Ovary (tissue), 3 donors: ENCODE data around the gene KLF12.

ENCODE experiments used
- CTCF ChIP-seq, 3 donors: fragments of 450-650 bp in 2 of 3; fragments of 200-600 bp in 1 of 3; IDR thresholded peaks; one replicate each; pipeline versions ENCODE4 v1.5.1 to v1.8.0; 2016 to 2022; ENCODE audit warnings: antibody characterized with exemption in 3 of 3, mild to moderate bottlenecking in 1 of 3
- EP300 ChIP-seq: sonication (generic); formaldehyde crosslinking; IDR thresholded peaks from one replicate; pipeline ENCODE4 v1.6.1; 2017; ENCODE audit warnings: antibody characterized with exemption
- POLR2A ChIP-seq: fragments of 450-650 bp; IDR thresholded peaks from one replicate; pipeline ENCODE4 v1.6.1; 2017; ENCODE audit warnings: antibody characterized with exemption, mild to moderate bottlenecking, moderate library complexity
- donor health status: DM: no; HTN: no; CAD: no.

DNA sequence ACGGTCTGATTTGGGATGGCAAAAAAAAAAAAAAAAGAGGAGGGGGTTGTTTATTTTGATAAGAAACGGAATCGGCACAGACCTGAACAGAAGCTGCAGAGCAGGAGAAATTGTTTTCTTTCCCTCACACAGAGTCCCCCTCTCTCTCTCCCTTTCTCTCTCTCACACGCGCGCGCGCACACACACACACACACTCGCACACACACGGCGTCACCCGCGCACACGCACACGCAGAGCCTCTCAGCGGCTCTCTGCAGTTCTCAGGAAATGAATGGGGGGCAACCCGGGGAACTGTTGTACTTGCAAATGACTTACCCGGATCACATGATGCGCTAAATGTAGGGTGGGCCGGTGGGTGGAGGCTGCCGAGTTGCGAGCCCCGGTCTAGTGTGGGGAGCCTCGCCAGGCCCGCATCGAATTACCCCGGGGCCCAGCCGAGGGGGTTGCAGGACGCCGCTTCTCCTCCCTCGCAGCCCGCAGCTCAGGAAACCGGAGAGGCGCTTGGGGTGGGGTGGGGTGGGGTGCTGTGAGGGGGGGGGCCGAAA, 475 bp downstream of the KLF12 start:
- no peak for TF ChIP-seq CTCF (IDR thresholded peaks at IDR 0.05)
- TF ChIP-seq POLR2A: peak; percentile 66
- TF ChIP-seq EP300: no peak
